HCT116 (cell line): ENCODE data around the gene RANBP1.

Source experiments
- CBX3 ChIP-seq: IDR thresholded peaks from 2 replicates; pipeline ENCODE4 v1.6.1; 2012; ENCODE audit warnings: low read depth
- CTCF ChIP-seq, 3 experiments: fragments of 200-600 bp in 1 of 3; sonication (generic) in 1 of 3; IDR thresholded peaks in 2 of 3; conservative IDR thresholded peaks in 1 of 3; 2 replicates each; pipeline ENCODE4 v1.5.1; 2012 to 2017; ENCODE audit warnings: low read depth in 2 of 3, low read length in 2 of 3, antibody characterized with exemption in 1 of 3, borderline replicate concordance in 1 of 3, control low read depth in 1 of 3, mild to moderate bottlenecking in 1 of 3, mixed read lengths in 1 of 3, mixed run types in 1 of 3, moderate library complexity in 1 of 3; ENCODE audit not compliant: insufficient read depth in 1 of 3
- EGR1 ChIP-seq: IDR thresholded peaks from 2 replicates; pipeline ENCODE4 v1.6.1; 2012; ENCODE audit warnings: low read depth

GRCh38 chr22:20089977-20090729 lies 25.8 kb upstream of the RANBP1 start:
- no peak for TF ChIP-seq EGR1
- TF ChIP-seq CBX3, result no peak
- TF ChIP-seq CTCF (IDR thresholded peaks at IDR 0.05 in 2 of 3, conservative IDR thresholded peaks at IDR 0.05 in 1 of 3; ENCODE audit: borderline replicate concordance in 1 of 3, insufficient read depth in 1 of 3, low read depth in 2 of 3, low read length in 2 of 3), result no peak
